Keratinocyte (primary cell): Measurements from ENCODE around the gene ARRB1. TPM values are rescaled to one million over a fixed set of nuclear protein-coding genes. Genes with fewer than 3 reads are reported as not detected.

ENCODE experiments used
- DNase-seq: peaks from one replicate; pipeline ENCODE4 v3.0.0-alpha.2; 2011; ENCODE audit warnings: low read depth, missing footprints, low spot score
- FAIRE-seq: peaks from 2 replicates; lab custom pipeline; 2011; peaks lifted over from hg19 to GRCh38; lab: Jason Lieb, UNC
- H2AFZ ChIP-seq: 2 replicates; pipeline ENCODE4 v1.6.0; 2012; ENCODE audit warnings: low read length, control low read depth, inconsistent platforms; ENCODE audit not compliant: control insufficient read depth
- H3K27ac ChIP-seq: 2 replicates; pipeline ENCODE4 v1.5.1; 2011; ENCODE audit warnings: low read length; ENCODE audit not compliant: control insufficient read depth, insufficient read depth
- H3K27me3 ChIP-seq: 3 replicates; pipeline ENCODE4 v1.6.0; 2011; ENCODE audit warnings: low read length; ENCODE audit not compliant: control insufficient read depth, insufficient read depth; ENCODE audit errors: extremely low read depth
- H3K36me3 ChIP-seq, 2 experiments: 2 replicates in 1 of 2; 3 replicates in 1 of 2; pipeline ENCODE4 v1.5.1; 2011; ENCODE audit warnings: low read length in 2 of 2, mild to moderate bottlenecking in 1 of 2; ENCODE audit not compliant: control insufficient read depth in 2 of 2, insufficient read depth in 2 of 2; ENCODE audit errors: extremely low read depth in 1 of 2
- H3K4me1 ChIP-seq: 3 replicates; pipeline ENCODE4 v1.5.1; 2011; ENCODE audit warnings: low read length; ENCODE audit not compliant: control insufficient read depth, insufficient read depth; ENCODE audit errors: extremely low read depth
- H3K4me2 ChIP-seq: 3 replicates; pipeline ENCODE4 v1.6.0; 2011; ENCODE audit warnings: low read depth, low read length; ENCODE audit not compliant: control insufficient read depth, insufficient read depth; ENCODE audit errors: extremely low read depth
- H3K4me3 ChIP-seq, 3 experiments: fragments of 200-600 bp in 1 of 3; sonication (generic) in 1 of 3; 2 replicates in 2 of 3; 3 replicates in 1 of 3; pipeline ENCODE4 v1.5.1; 2011 to 2016; ENCODE audit warnings: low read length in 3 of 3, mild to moderate bottlenecking in 3 of 3, control low read depth in 2 of 3, inconsistent platforms in 1 of 3, low read depth in 1 of 3, mixed read lengths in 1 of 3, mixed run types in 1 of 3, moderate library complexity in 1 of 3; ENCODE audit not compliant: control insufficient read depth in 2 of 3, insufficient read depth in 2 of 3; ENCODE audit errors: extremely low read depth in 1 of 3
- H3K79me2 ChIP-seq: 2 replicates; pipeline ENCODE4 v1.6.0; 2012; ENCODE audit warnings: low read length; ENCODE audit not compliant: control insufficient read depth, insufficient read depth
- H3K9ac ChIP-seq: 3 replicates; pipeline ENCODE4 v1.6.0; 2011; ENCODE audit warnings: low read length; ENCODE audit not compliant: control insufficient read depth, insufficient read depth; ENCODE audit errors: extremely low read depth
- H3K9me1 ChIP-seq: 3 replicates; pipeline ENCODE4 v1.6.0; 2011; ENCODE audit warnings: low read length; ENCODE audit not compliant: control insufficient read depth, insufficient read depth; ENCODE audit errors: extremely low read depth
- H3K9me3 ChIP-seq: 2 replicates; pipeline ENCODE4 v1.5.1; 2012; ENCODE audit warnings: low read depth, low read length; ENCODE audit not compliant: control insufficient read depth
- H4K20me1 ChIP-seq: 3 replicates; pipeline ENCODE4 v1.6.0; 2011; ENCODE audit warnings: low read length; ENCODE audit not compliant: control insufficient read depth, insufficient read depth; ENCODE audit errors: extremely low read depth
- EZH2 ChIP-seq: IDR thresholded peaks from one replicate; pipeline ENCODE4 v1.6.1; 2012; ENCODE audit warnings: inconsistent platforms, mild to moderate bottlenecking, low read length, moderate library complexity
- dilution Hi-C: fragments of 300-500 bp; cut with MboI; formaldehyde crosslinking; loops from one replicate; pipeline ENCODE4 v1.7.0; 2020; ENCODE audit warnings: low sequenced_read_pairs; ENCODE audit not compliant: extremely low pct_ligation_motif_present
- polyA plus RNA-seq, 5 experiments: library from polyadenylated mRNA; depleted of rRNA in 3 of 5; stranded (reverse) in 3 of 5; stranded (forward) in 1 of 5; unstranded in 1 of 5; fragments of >200 nt; gene quantifications; 1 replicate in 1 of 5; 2 replicates in 3 of 5; 3 replicates in 1 of 5; pipeline versions ENCODE4 v1.2.1 to v1.2.3, GENCODE V29; 2011 to 2012; ENCODE audit warnings: missing spikeins in 2 of 5, low read depth in 1 of 5, low replicate concordance in 1 of 5
- TF ChIP-seq, protein P1 (sequence below), 3 experiments: IDR thresholded peaks in 1 of 3; conservative IDR thresholded peaks in 1 of 3; optimal IDR thresholded peaks in 1 of 3; 2 replicates in 2 of 3; 3 replicates in 1 of 3; pipeline versions ENCODE3 to v1.5.1; 2011; ENCODE audit warnings: low read length in 3 of 3, mild to moderate bottlenecking in 3 of 3, moderate library complexity in 2 of 3, control low read depth in 1 of 3, inconsistent platforms in 1 of 3; ENCODE audit not compliant: insufficient read depth in 2 of 3; ENCODE audit errors: extremely low read depth in 1 of 3

The ARRB1 gene
- polyA plus RNA-seq, 1 donor (not counting 4 experiments of a cell fraction or from before 2014, with no cell fraction given) = 0.94 TPM

DNA sequence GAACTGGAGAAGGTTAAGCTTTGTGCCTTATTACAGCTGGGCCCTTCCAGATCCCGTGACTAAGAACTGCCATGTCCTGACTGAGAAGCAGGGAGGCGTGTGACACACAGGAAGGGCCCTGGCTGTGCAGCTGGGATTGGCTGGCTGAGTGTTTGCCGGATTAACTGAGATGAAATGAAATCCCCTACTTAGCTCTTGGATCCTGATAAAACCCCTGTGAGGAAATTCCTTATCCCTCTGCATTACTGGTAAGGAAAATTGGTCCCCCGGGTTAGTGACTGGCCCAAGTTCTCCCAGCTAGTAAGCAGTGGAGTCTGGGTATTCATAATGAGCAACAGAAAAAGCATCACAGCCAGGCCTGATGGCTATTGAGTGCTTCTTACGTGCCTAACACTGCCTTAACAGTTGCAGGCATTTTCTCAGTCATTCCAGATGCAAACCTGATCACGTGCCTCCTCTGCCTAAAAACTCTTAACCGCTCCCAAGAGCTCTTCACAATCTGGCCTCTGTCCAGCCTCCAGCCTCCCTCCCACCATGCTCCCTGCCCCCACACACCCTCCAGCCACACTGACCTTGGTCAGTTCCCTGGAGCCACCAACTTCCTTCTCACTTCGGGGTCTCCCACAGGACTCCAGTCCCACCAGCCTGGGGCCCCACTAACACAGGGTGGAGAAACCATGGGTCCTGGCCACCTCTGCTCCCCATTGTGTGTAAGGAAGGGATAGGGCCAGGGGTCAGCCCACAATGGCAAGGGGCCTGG, 37.8 kb downstream of the ARRB1 start:
- Histone ChIP-seq H3K27ac (no peak overlapping the region), H3K4me2 (no peak overlapping the region), H2AFZ (no peak overlapping the region), H3K9ac (no peak overlapping the region), H3K36me3 (no peaks in the 10 kb centered on the region), H3K27me3 (no peaks in the 10 kb centered on the region), H3K9me1 (peaks cover 2% of the 10 kb centered on the region), H3K9me3 (no peaks in the 10 kb centered on the region), H3K4me1 (no peaks in the 10 kb centered on the region), H4K20me1 (no peaks in the 10 kb centered on the region), H3K4me3 (no peak overlapping the region), H3K79me2 (no peaks in the 10 kb centered on the region)
- dilution Hi-C loops = no loop called here
- TF ChIP-seq EZH2 = no peak
- TF ChIP-seq, protein P1, sequence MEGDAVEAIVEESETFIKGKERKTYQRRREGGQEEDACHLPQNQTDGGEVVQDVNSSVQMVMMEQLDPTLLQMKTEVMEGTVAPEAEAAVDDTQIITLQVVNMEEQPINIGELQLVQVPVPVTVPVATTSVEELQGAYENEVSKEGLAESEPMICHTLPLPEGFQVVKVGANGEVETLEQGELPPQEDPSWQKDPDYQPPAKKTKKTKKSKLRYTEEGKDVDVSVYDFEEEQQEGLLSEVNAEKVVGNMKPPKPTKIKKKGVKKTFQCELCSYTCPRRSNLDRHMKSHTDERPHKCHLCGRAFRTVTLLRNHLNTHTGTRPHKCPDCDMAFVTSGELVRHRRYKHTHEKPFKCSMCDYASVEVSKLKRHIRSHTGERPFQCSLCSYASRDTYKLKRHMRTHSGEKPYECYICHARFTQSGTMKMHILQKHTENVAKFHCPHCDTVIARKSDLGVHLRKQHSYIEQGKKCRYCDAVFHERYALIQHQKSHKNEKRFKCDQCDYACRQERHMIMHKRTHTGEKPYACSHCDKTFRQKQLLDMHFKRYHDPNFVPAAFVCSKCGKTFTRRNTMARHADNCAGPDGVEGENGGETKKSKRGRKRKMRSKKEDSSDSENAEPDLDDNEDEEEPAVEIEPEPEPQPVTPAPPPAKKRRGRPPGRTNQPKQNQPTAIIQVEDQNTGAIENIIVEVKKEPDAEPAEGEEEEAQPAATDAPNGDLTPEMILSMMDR (optimal IDR thresholded peaks at IDR 0.05 in 1 of 3, IDR thresholded peaks at IDR 0.05 in 1 of 3, conservative IDR thresholded peaks at IDR 0.05 in 1 of 3; ENCODE audit: extremely low read depth in 1 of 3, insufficient read depth in 2 of 3, low read length in 3 of 3) = no peak
- FAIRE-seq = no peak
- DNase-seq = no peak

DNA sequence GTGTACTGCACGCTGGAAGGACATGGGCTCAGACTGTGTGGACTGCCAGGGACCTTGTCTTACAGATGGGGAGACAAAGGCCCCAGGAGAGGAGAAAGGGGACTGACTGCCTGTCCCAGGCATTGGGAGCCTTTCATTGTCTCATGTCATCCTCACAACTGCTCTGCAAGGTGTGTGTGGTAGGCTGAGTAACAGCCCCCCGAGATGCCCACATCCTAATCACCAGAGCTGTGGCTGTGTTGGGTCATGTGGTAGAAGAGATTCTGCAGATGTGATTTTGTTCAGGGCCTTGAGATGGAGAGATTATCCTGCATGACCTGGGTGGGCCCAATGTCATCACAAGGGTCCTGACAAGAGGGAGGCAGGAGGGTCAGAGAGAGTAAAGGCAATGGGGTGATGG, 39.1 kb downstream of the ARRB1 start:
- H3K4me2 ChIP-seq = no peak overlapping the region
- TF ChIP-seq, protein P1 (optimal IDR thresholded peaks at IDR 0.05 in 1 of 3, IDR thresholded peaks at IDR 0.05 in 1 of 3, conservative IDR thresholded peaks at IDR 0.05 in 1 of 3; ENCODE audit: extremely low read depth in 1 of 3, insufficient read depth in 2 of 3, low read length in 3 of 3) = no peak
- no peak for TF ChIP-seq EZH2
- H3K27me3 ChIP-seq = no peaks in the 10 kb centered on the region
- H3K4me3 ChIP-seq = no peak overlapping the region
- no peaks in the 10 kb centered on the region for H3K9me3 ChIP-seq
- no peak overlapping the region for H3K27ac ChIP-seq
- peaks cover 2% of the 10 kb centered on the region for H3K9me1 ChIP-seq
- H3K4me1 ChIP-seq = no peaks in the 10 kb centered on the region
- H3K9ac ChIP-seq = no peak overlapping the region
- no peak for FAIRE-seq
- no peak for DNase-seq
- H4K20me1 ChIP-seq = no peaks in the 10 kb centered on the region
- H3K79me2 ChIP-seq = no peaks in the 10 kb centered on the region
- no peaks in the 10 kb centered on the region for H3K36me3 ChIP-seq
- dilution Hi-C loops = no loop called here
- H2AFZ ChIP-seq = no peak overlapping the region
